Ishikawa (cell line): ENCODE data around the gene WDR72.

Experiments used
- CEBPB ChIP-seq: IDR thresholded peaks from 2 replicates; pipeline ENCODE4 v1.6.1; 2012
- CREB1 ChIP-seq: IDR thresholded peaks from 2 replicates; pipeline ENCODE4 v1.6.1; 2012; ENCODE audit warnings: low read depth
- EGR1 ChIP-seq: IDR thresholded peaks from 2 replicates; pipeline ENCODE4 v1.6.1; 2012
- EP300 ChIP-seq: IDR thresholded peaks from 2 replicates; pipeline ENCODE4 v1.6.1; 2012; ENCODE audit warnings: borderline replicate concordance
- FOXM1 ChIP-seq: IDR thresholded peaks from 2 replicates; pipeline ENCODE4 v1.6.1; 2012; ENCODE audit warnings: low read depth, borderline replicate concordance
- MAX ChIP-seq: IDR thresholded peaks from 2 replicates; pipeline ENCODE4 v1.6.1; 2012
- NFIC ChIP-seq: IDR thresholded peaks from 2 replicates; pipeline ENCODE4 v1.6.1; 2012
- RAD21 ChIP-seq: IDR thresholded peaks from 2 replicates; pipeline ENCODE4 v1.6.1; 2012; ENCODE audit warnings: low read depth
- REST ChIP-seq: IDR thresholded peaks from 2 replicates; pipeline ENCODE4 v1.6.1; 2012; ENCODE audit warnings: low read depth, mild to moderate bottlenecking
- TAF1 ChIP-seq: IDR thresholded peaks from 2 replicates; pipeline ENCODE4 v1.6.1; 2012; ENCODE audit warnings: low read depth, mild to moderate bottlenecking
- TCF12 ChIP-seq: IDR thresholded peaks from 2 replicates; pipeline ENCODE4 v1.6.1; 2012; ENCODE audit warnings: low read depth
- TEAD4 ChIP-seq: IDR thresholded peaks from 2 replicates; pipeline ENCODE4 v1.6.1; 2012
- USF1 ChIP-seq: IDR thresholded peaks from 2 replicates; pipeline ENCODE4 v1.6.1; 2012
- YY1 ChIP-seq: IDR thresholded peaks from 2 replicates; pipeline ENCODE4 v1.6.1; 2012; ENCODE audit warnings: low read depth
- ZBTB7A ChIP-seq: IDR thresholded peaks from 2 replicates; pipeline ENCODE4 v1.6.1; 2012; ENCODE audit warnings: low read depth

Gene WDR72

GRCh38 chr15:53513431-53513830, 246.0 kb downstream of the WDR72 start:
- TF ChIP-seq USF1 (no peak), EP300 (no peak), CEBPB (no peak), REST (no peak), EGR1 (no peak), MAX (no peak), ZBTB7A (no peak), YY1 (no peak), TCF12 (no peak), TAF1 (no peak), CREB1 (no peak)

GRCh38 chr15:53512029-53512428, 247.4 kb downstream of the WDR72 start:
- TF ChIP-seq YY1, result no peak
- no peak for TF ChIP-seq RAD21
- TF ChIP-seq EP300, result no peak
- TF ChIP-seq MAX, result no peak
- TF ChIP-seq CREB1, result no peak
- no peak for TF ChIP-seq TEAD4
- TF ChIP-seq EGR1, result no peak
- TF ChIP-seq ZBTB7A, result no peak
- TF ChIP-seq TAF1, result no peak
- TF ChIP-seq USF1, result no peak
- no peak for TF ChIP-seq FOXM1
- no peak for TF ChIP-seq NFIC
- TF ChIP-seq TCF12, result no peak
- no peak for TF ChIP-seq CEBPB
- TF ChIP-seq REST, result no peak

- no peak for TF ChIP-seq RAD21
Measured at GRCh38 chr15:53511175-53511574, 248.3 kb downstream of the WDR72 start.

GRCh38 chr15:53506370-53506769, 253.1 kb downstream of the WDR72 start:
- TF ChIP-seq CREB1 (no peak), FOXM1 (no peak), RAD21 (no peak), TEAD4 (no peak), ZBTB7A (no peak), TAF1 (no peak), MAX (no peak), YY1 (no peak), CEBPB (no peak), EGR1 (no peak), NFIC (no peak), TCF12 (no peak), USF1 (no peak), EP300 (no peak)

- TF ChIP-seq TEAD4 (no peak), FOXM1 (no peak), EGR1 (no peak), USF1 (no peak), RAD21 (no peak), CREB1 (no peak), EP300 (no peak), TAF1 (no peak)
Measured at GRCh38 chr15:53498996-53499395, 260.5 kb downstream of the WDR72 start.
